Vagina (tissue), 2 donors: Measurements from ENCODE around the gene OXT. TPM values are rescaled to one million over a fixed set of nuclear protein-coding genes. Genes with fewer than 3 reads are reported as not detected.

Source experiments
- DNase-seq, 2 donors: peaks; one replicate each; pipeline ENCODE4 v3.0.0-alpha.2; 2017; ENCODE audit errors: extremely low spot score in 2 of 2
- H3K27ac ChIP-seq: fragments of 200-600 bp; sonication (generic); one replicate; pipeline ENCODE4 v1.5.1; 2019
- H3K27me3 ChIP-seq: fragments of 200-600 bp; sonication (generic); one replicate; pipeline ENCODE4 v1.5.1; 2019
- H3K36me3 ChIP-seq, 2 donors: fragments of 200-600 bp; sonication (generic); one replicate each; pipeline ENCODE4 v1.5.1; 2017 to 2019
- H3K4me1 ChIP-seq: fragments of 200-600 bp; sonication (generic); one replicate; pipeline ENCODE4 v1.5.1; 2019
- H3K4me3 ChIP-seq, 2 donors: fragments of 200-600 bp; sonication (generic); 1 replicate in 1 of 2; 2 replicates in 1 of 2; pipeline ENCODE4 v1.5.1; 2016 to 2019
- H3K9me3 ChIP-seq: fragments of 200-600 bp; sonication (generic); one replicate; pipeline ENCODE4 v1.5.1; 2019
- POLR2A ChIP-seq, 2 donors: fragments of 450-650 bp; IDR thresholded peaks; one replicate each; pipeline ENCODE4 v1.6.1; 2017; ENCODE audit warnings: antibody characterized with exemption in 2 of 2, mild to moderate bottlenecking in 2 of 2, moderate library complexity in 2 of 2
- POLR2AphosphoS5 ChIP-seq, 2 donors: sonication (generic); formaldehyde crosslinking; IDR thresholded peaks; one replicate each; pipeline ENCODE4 v1.9.0; 2017; ENCODE audit warnings: antibody characterized with exemption in 2 of 2, mild to moderate bottlenecking in 2 of 2, low read depth in 1 of 2; ENCODE audit not compliant: insufficient read depth in 1 of 2
- intact Hi-C: fragments of 100-400 bp; cut with DNase I; formaldehyde crosslinking; loops from one replicate; pipeline ENCODE4 v1.15.1; 2023
- total RNA-seq: library from RNA; depleted of rRNA; stranded (reverse); fragments of >200 nt; gene quantifications from one replicate; pipeline ENCODE4 v1.2.3, GENCODE V29; 2016
- TF ChIP-seq, protein P1 (sequence below), 3 experiments: fragments of 450-650 bp in 2 of 3; fragments of 200-600 bp in 1 of 3; sonication (generic) in 1 of 3; IDR thresholded peaks; one replicate each; pipeline ENCODE4 v1.5.1; 2017 to 2019; ENCODE audit warnings: antibody characterized with exemption in 3 of 3, mild to moderate bottlenecking in 2 of 3, moderate library complexity in 2 of 3

OXT gene
- total RNA-seq, 1 donor from 2014 or later, result not detected

DNA sequence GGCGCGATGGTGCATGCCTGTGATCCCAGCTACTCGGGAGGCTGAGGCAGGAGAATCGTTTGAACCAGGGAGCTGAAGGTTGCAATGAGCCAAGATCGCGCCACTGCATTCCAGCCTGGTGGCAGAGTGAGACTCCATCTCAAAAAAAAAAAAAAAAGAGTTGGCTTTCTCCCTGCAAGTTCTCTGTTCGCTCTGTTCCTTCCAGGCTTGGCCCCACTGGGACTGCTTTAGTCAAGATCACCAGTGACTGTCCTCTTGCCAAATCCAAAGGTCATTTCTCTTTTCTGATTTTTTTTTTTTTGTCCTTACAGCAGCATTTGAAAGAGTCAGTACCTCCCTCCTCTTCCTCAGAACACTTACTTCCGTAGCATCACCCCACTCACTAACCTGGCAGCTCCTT, 38.8 kb upstream of the OXT start:
- Histone ChIP-seq H3K27ac (no peak overlapping the region), H3K4me1 (no peaks in the 10 kb centered on the region), H3K36me3 (peaks cover 0 to 62% of the 10 kb centered on the region in 2 donors), H3K4me3 (no peak overlapping the region), H3K9me3 (no peaks in the 10 kb centered on the region), H3K27me3 (no peaks in the 10 kb centered on the region)
- TF ChIP-seq POLR2AphosphoS5 (IDR thresholded peaks at IDR 0.05; ENCODE audit: insufficient read depth in 1 of 2, low read depth in 1 of 2) (no peak), POLR2A (IDR thresholded peaks at IDR 0.05) (no peak)
- TF ChIP-seq, protein P1, sequence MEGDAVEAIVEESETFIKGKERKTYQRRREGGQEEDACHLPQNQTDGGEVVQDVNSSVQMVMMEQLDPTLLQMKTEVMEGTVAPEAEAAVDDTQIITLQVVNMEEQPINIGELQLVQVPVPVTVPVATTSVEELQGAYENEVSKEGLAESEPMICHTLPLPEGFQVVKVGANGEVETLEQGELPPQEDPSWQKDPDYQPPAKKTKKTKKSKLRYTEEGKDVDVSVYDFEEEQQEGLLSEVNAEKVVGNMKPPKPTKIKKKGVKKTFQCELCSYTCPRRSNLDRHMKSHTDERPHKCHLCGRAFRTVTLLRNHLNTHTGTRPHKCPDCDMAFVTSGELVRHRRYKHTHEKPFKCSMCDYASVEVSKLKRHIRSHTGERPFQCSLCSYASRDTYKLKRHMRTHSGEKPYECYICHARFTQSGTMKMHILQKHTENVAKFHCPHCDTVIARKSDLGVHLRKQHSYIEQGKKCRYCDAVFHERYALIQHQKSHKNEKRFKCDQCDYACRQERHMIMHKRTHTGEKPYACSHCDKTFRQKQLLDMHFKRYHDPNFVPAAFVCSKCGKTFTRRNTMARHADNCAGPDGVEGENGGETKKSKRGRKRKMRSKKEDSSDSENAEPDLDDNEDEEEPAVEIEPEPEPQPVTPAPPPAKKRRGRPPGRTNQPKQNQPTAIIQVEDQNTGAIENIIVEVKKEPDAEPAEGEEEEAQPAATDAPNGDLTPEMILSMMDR (IDR thresholded peaks at IDR 0.05), result no peak
- no peak for DNase-seq
- intact Hi-C loops, result no loop called here

- Histone ChIP-seq H3K9me3 (no peaks in the 10 kb centered on the region), H3K27ac (no peak overlapping the region), H3K4me1 (peaks cover 12% of the 10 kb centered on the region), H3K36me3 (peaks cover 0 to 53% of the 10 kb centered on the region in 2 donors), H3K27me3 (no peaks in the 10 kb centered on the region), H3K4me3 (no peak overlapping the region)
- no peak for TF ChIP-seq POLR2A (IDR thresholded peaks at IDR 0.05)
- TF ChIP-seq, protein P1 (IDR thresholded peaks at IDR 0.05), result no peak
- no peak for TF ChIP-seq POLR2AphosphoS5 (IDR thresholded peaks at IDR 0.05; ENCODE audit: insufficient read depth in 1 of 2, low read depth in 1 of 2)
- no peak for DNase-seq
- intact Hi-C loops, result no loop called here
These were observed 33.8 kb upstream of the OXT start for GRCh38 chr20:3037654-3038053.

GRCh38 chr20:3038454-3038853, 33.0 kb upstream of the OXT start:
- DNase-seq, result no peak

GRCh38 chr20:3039426-3039825, 32.0 kb upstream of the OXT start:
- intact Hi-C loops, result no loop called here
- Histone ChIP-seq H3K27me3 (no peaks in the 10 kb centered on the region), H3K4me3 (no peak overlapping the region), H3K9me3 (no peaks in the 10 kb centered on the region), H3K36me3 (peaks cover 0 to 53% of the 10 kb centered on the region in 2 donors), H3K4me1 (peaks cover 20% of the 10 kb centered on the region), H3K27ac (no peak overlapping the region)
- no peak for TF ChIP-seq POLR2AphosphoS5 (IDR thresholded peaks at IDR 0.05; ENCODE audit: insufficient read depth in 1 of 2, low read depth in 1 of 2)
- no peak for TF ChIP-seq POLR2A (IDR thresholded peaks at IDR 0.05)
- TF ChIP-seq, protein P1 (IDR thresholded peaks at IDR 0.05), result no peak
- no peak for DNase-seq

More at GRCh38 chr20:3038454-3038853, 33.0 kb upstream of the OXT start:
- intact Hi-C loops, result no loop called here
- H3K27me3 ChIP-seq, result no peaks in the 10 kb centered on the region
- H3K27ac ChIP-seq, result no peak overlapping the region
- peaks cover 0 to 53% of the 10 kb centered on the region in 2 donors for H3K36me3 ChIP-seq
- no peak overlapping the region for H3K4me3 ChIP-seq
- peaks cover 19% of the 10 kb centered on the region for H3K4me1 ChIP-seq
- TF ChIP-seq POLR2A (IDR thresholded peaks at IDR 0.05) (no peak), POLR2AphosphoS5 (IDR thresholded peaks at IDR 0.05; ENCODE audit: insufficient read depth in 1 of 2, low read depth in 1 of 2) (no peak)
- TF ChIP-seq, protein P1 (IDR thresholded peaks at IDR 0.05), result no peak
- no peaks in the 10 kb centered on the region for H3K9me3 ChIP-seq

DNA sequence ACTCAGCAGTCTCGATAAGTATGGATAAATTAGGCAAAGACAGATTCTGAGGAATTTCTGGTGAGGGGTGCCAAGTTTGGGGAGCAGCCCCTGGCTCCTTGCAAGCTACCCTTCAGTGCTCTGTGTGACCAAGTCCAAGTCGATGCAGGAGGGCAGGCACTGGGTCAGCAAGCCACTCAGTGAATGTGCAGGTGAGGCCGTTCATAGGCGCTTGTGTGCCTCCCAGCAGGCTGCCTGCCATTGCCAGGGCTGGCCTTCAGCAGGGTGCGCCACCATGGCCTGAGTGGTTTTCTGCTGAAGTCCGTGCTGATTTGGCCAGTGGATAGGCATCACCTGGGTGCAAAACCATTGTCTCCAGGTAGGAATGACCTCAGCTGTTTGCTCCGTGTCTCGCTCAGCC, 31.3 kb upstream of the OXT start:
- Histone ChIP-seq H3K9me3 (no peaks in the 10 kb centered on the region), H3K36me3 (peaks cover 0 to 48% of the 10 kb centered on the region in 2 donors), H3K4me3 (no peak overlapping the region), H3K27ac (no peak overlapping the region), H3K4me1 (peaks cover 20% of the 10 kb centered on the region), H3K27me3 (no peaks in the 10 kb centered on the region)
- DNase-seq, result no peak
- TF ChIP-seq, protein P1 (IDR thresholded peaks at IDR 0.05), result no peak
- no peak for TF ChIP-seq POLR2AphosphoS5 (IDR thresholded peaks at IDR 0.05; ENCODE audit: insufficient read depth in 1 of 2, low read depth in 1 of 2)
- no peak for TF ChIP-seq POLR2A (IDR thresholded peaks at IDR 0.05)
- intact Hi-C loops, result no loop called here
